Astrocyte of the cerebellum (primary cell): Measurements from ENCODE around the gene CCDC167.
"Not testable (repeated sequence)": the region's sequence is repeated elsewhere in the genome, so short reads cannot be mapped to it uniquely, and the experiment has no call there.

Experiments used
- DNase-seq: peaks from one replicate; pipeline ENCODE4 v3.0.0-alpha.2; 2011; ENCODE audit warnings: low read depth
- H3K4me3 ChIP-seq: 2 replicates; pipeline ENCODE4 v1.5.1; 2011; ENCODE audit warnings: mild to moderate bottlenecking, low read depth, low read length, moderate library complexity
- CTCF ChIP-seq: IDR thresholded peaks from 2 replicates; pipeline ENCODE4 v1.5.1; 2012; ENCODE audit warnings: low read length, low read depth, moderate library complexity, mild to moderate bottlenecking; ENCODE audit errors: missing control alignments
- in situ Hi-C: cut with HindIII; loops from 2 replicates; pipeline ENCODE4 v1.10.0; 2017; ENCODE audit warnings: low sequenced_read_pairs

The CCDC167 gene

GRCh38 chr6:37501632-37502491 is 2.2 kb upstream of the CCDC167 start:
- DNase-seq, result no peak
- H3K4me3 ChIP-seq, result no peak overlapping the region
- in situ Hi-C loops, result no loop called here
- TF ChIP-seq CTCF, result no peak

- in situ Hi-C loops, DNase-seq, H3K4me3 ChIP-seq: not testable (repeated sequence)
These were observed 1.2 kb upstream of the CCDC167 start for GRCh38 chr6:37500904-37501303.

GRCh38 chr6:37500294-37500608 is 558 bp upstream of the CCDC167 start:
- peak overlapping the region; percentile 73 for H3K4me3 ChIP-seq
- DNase-seq, result no peak
- in situ Hi-C loops, result no loop called here
- TF ChIP-seq CTCF, result no peak

- in situ Hi-C loops, result loop anchor here (25.0 kb wide), 1 partner anchor 165 kb away; no protein-coding TSS in a partner anchor
These were observed 2.5 kb downstream of the CCDC167 start for GRCh38 chr6:37496951-37497885.

GRCh38 chr6:37495244-37495934 is 4.3 kb downstream of the CCDC167 start:
- in situ Hi-C loops, result loop anchor here (25.0 kb wide), 1 partner anchor 167 kb away; no protein-coding TSS in a partner anchor
- no peak for TF ChIP-seq CTCF
- no peak for DNase-seq
- no peak overlapping the region for H3K4me3 ChIP-seq

More at GRCh38 chr6:37496951-37497885, 2.5 kb downstream of the CCDC167 start:
- DNase-seq, result no peak
- H3K4me3 ChIP-seq, result no peak overlapping the region
- no peak for TF ChIP-seq CTCF

GRCh38 chr6:37493661-37493995 is 6.1 kb downstream of the CCDC167 start:
- in situ Hi-C loops, result loop anchor here (5.0 to 25.0 kb wide), 2 partner anchors 69 to 169 kb away; no protein-coding TSS in a partner anchor
- no peak for TF ChIP-seq CTCF
- DNase-seq, result no peak
- H3K4me3 ChIP-seq, result no peak overlapping the region
